Karpas-422 (cell line): Measurements from ENCODE around the gene MYO18A. TPM values are rescaled to one million over a fixed set of nuclear protein-coding genes. Genes with fewer than 3 reads are reported as not detected.

Source experiments
- DNase-seq: peaks from one replicate; pipeline ENCODE4 v3.0.0-alpha.2; 2015
- H2AFZ ChIP-seq: fragments of 200-600 bp; sonication (generic); 2 replicates; pipeline ENCODE4 v1.6.1; 2014; ENCODE audit warnings: antibody characterized with exemption, low read length, mixed read lengths
- H3K27ac ChIP-seq: fragments of 200-600 bp; sonication (generic); 2 replicates; pipeline ENCODE4 v1.5.1; 2014; ENCODE audit warnings: mild to moderate bottlenecking, low read length, moderate library complexity
- H3K27me3 ChIP-seq: fragments of 200-600 bp; sonication (generic); 2 replicates; pipeline ENCODE4 v1.6.1; 2014; ENCODE audit warnings: low read length, mixed read lengths
- H3K36me3 ChIP-seq: fragments of 200-600 bp; sonication (generic); 2 replicates; pipeline ENCODE4 v1.6.1; 2014; ENCODE audit warnings: low read length, mixed read lengths; ENCODE audit not compliant: insufficient read depth
- H3K4me1 ChIP-seq: fragments of 200-600 bp; sonication (generic); 2 replicates; pipeline ENCODE4 v1.6.1; 2014; ENCODE audit warnings: mild to moderate bottlenecking, low read length, mixed read lengths
- H3K4me2 ChIP-seq: fragments of 200-600 bp; sonication (generic); 2 replicates; pipeline ENCODE4 v1.6.1; 2014; ENCODE audit warnings: low read length, low read depth, mild to moderate bottlenecking; ENCODE audit not compliant: poor library complexity, severe bottlenecking
- H3K4me3 ChIP-seq: fragments of 200-600 bp; sonication (generic); 2 replicates; pipeline ENCODE4 v1.5.1; 2014; ENCODE audit warnings: mild to moderate bottlenecking, antibody characterized with exemption, low read length, mixed read lengths
- H3K79me2 ChIP-seq: fragments of 200-600 bp; sonication (generic); 2 replicates; pipeline ENCODE4 v1.6.1; 2014; ENCODE audit warnings: mild to moderate bottlenecking, low read length, mixed read lengths
- H3K9ac ChIP-seq: fragments of 200-600 bp; sonication (generic); 2 replicates; pipeline ENCODE4 v1.6.0; 2014; ENCODE audit warnings: low read length
- H3K9me2 ChIP-seq: fragments of 200-600 bp; sonication (generic), shearing (Covaris generic); replicated peaks from 2 replicates; pipeline ENCODE4 v1.6.0; 2014; ENCODE audit warnings: mild to moderate bottlenecking, low read length, moderate library complexity; ENCODE audit not compliant: insufficient read depth
- H3K9me3 ChIP-seq: fragments of 300-700, 200-600 bp; sonication (generic); 2 replicates; pipeline ENCODE4 v1.6.1; 2014; ENCODE audit warnings: low read length, mixed read lengths
- H4K20me1 ChIP-seq: fragments of 200-600 bp; sonication (generic); 2 replicates; pipeline ENCODE4 v1.6.1; 2014; ENCODE audit warnings: mild to moderate bottlenecking, antibody characterized with exemption, low read length, low read depth; ENCODE audit not compliant: insufficient read depth
- total RNA-seq: library from RNA; depleted of rRNA; stranded (reverse); fragments of >200 nt; shearing (Covaris generic); gene quantifications from 2 replicates; pipeline ENCODE4 v1.2.3, GENCODE V29; 2014; ENCODE audit warnings: low replicate concordance

Gene MYO18A
- total RNA-seq, 1 experiment from 2014 or later = 16.4 TPM

- no peaks in the 10 kb centered on the region for H3K79me2 ChIP-seq
These were observed 13.7 kb downstream of the MYO18A start for GRCh38 chr17:29166507-29166887.

GRCh38 chr17:29165800-29166506 is 14.2 kb downstream of the MYO18A start:
- Histone ChIP-seq H3K9me2 (no peaks in the 10 kb centered on the region), H3K4me1 (no peaks in the 10 kb centered on the region), H3K36me3 (no peaks in the 10 kb centered on the region), H3K4me2 (no peak overlapping the region), H3K9me3 (no peaks in the 10 kb centered on the region), H3K4me3 (no peak overlapping the region), H3K27ac (no peak overlapping the region), H3K9ac (no peak overlapping the region), H3K27me3 (no peaks in the 10 kb centered on the region), H3K79me2 (no peaks in the 10 kb centered on the region), H4K20me1 (no peaks in the 10 kb centered on the region), H2AFZ (no peak overlapping the region)
- DNase-seq = no peak

More at GRCh38 chr17:29166507-29166887, 13.7 kb downstream of the MYO18A start:
- Histone ChIP-seq H3K4me2 (no peak overlapping the region), H2AFZ (no peak overlapping the region), H3K9ac (no peak overlapping the region), H3K9me3 (no peaks in the 10 kb centered on the region), H3K4me1 (no peaks in the 10 kb centered on the region), H3K27ac (no peak overlapping the region), H4K20me1 (no peaks in the 10 kb centered on the region), H3K36me3 (no peaks in the 10 kb centered on the region), H3K9me2 (no peaks in the 10 kb centered on the region), H3K27me3 (no peaks in the 10 kb centered on the region), H3K4me3 (no peak overlapping the region)
- no peak for DNase-seq

- Histone ChIP-seq H3K9me2 (no peaks in the 10 kb centered on the region), H3K27ac (no peak overlapping the region), H3K79me2 (no peaks in the 10 kb centered on the region), H3K27me3 (no peaks in the 10 kb centered on the region), H2AFZ (no peak overlapping the region), H4K20me1 (no peaks in the 10 kb centered on the region), H3K9ac (no peak overlapping the region), H3K4me2 (no peak overlapping the region), H3K4me3 (no peak overlapping the region), H3K36me3 (no peaks in the 10 kb centered on the region), H3K4me1 (peaks cover 5% of the 10 kb centered on the region; the same call in 1 of the 2 replicates), H3K9me3 (no peaks in the 10 kb centered on the region)
- DNase-seq = no peak
These were observed 14.9 kb downstream of the MYO18A start for GRCh38 chr17:29165261-29165660.

- H3K9ac ChIP-seq = no peak overlapping the region
- no peak overlapping the region for H3K4me3 ChIP-seq
- no peak for DNase-seq
- H3K27me3 ChIP-seq = no peaks in the 10 kb centered on the region
- no peak overlapping the region for H2AFZ ChIP-seq
- no peaks in the 10 kb centered on the region for H3K9me2 ChIP-seq
- H3K9me3 ChIP-seq = no peaks in the 10 kb centered on the region
- peaks cover 8% of the 10 kb centered on the region; the same call in 1 of the 2 replicates for H3K4me1 ChIP-seq
- H4K20me1 ChIP-seq = no peaks in the 10 kb centered on the region
- no peak overlapping the region for H3K4me2 ChIP-seq
- H3K79me2 ChIP-seq = no peaks in the 10 kb centered on the region
- H3K36me3 ChIP-seq = no peaks in the 10 kb centered on the region
- H3K27ac ChIP-seq = no peak overlapping the region
These were observed 16.6 kb downstream of the MYO18A start for GRCh38 chr17:29163563-29163962.

- no peak overlapping the region for H3K27ac ChIP-seq
- no peak overlapping the region for H3K4me3 ChIP-seq
- no peaks in the 10 kb centered on the region for H3K79me2 ChIP-seq
- no peaks in the 10 kb centered on the region for H3K9me2 ChIP-seq
- no peak overlapping the region for H2AFZ ChIP-seq
- H3K27me3 ChIP-seq = no peaks in the 10 kb centered on the region
- H3K9ac ChIP-seq = no peak overlapping the region
- no peaks in the 10 kb centered on the region for H3K9me3 ChIP-seq
- no peaks in the 10 kb centered on the region for H3K36me3 ChIP-seq
- no peak overlapping the region for H3K4me2 ChIP-seq
- DNase-seq = no peak
- H4K20me1 ChIP-seq = no peaks in the 10 kb centered on the region
- H3K4me1 ChIP-seq = peaks cover 8% of the 10 kb centered on the region; the same call in 1 of the 2 replicates
These were observed 17.3 kb downstream of the MYO18A start for GRCh38 chr17:29162909-29163341.

GRCh38 chr17:29162082-29162908 is 17.9 kb downstream of the MYO18A start:
- H2AFZ ChIP-seq = no peak overlapping the region
- no peak overlapping the region for H3K4me2 ChIP-seq
- H3K27me3 ChIP-seq = no peaks in the 10 kb centered on the region
- H3K27ac ChIP-seq = no peak overlapping the region
- H3K9me3 ChIP-seq = no peaks in the 10 kb centered on the region
- H3K79me2 ChIP-seq = no peaks in the 10 kb centered on the region
- H4K20me1 ChIP-seq = no peaks in the 10 kb centered on the region
- H3K9ac ChIP-seq = no peak overlapping the region
- H3K36me3 ChIP-seq = no peaks in the 10 kb centered on the region
- DNase-seq = no peak
- H3K4me3 ChIP-seq = no peak overlapping the region
- H3K4me1 ChIP-seq = peaks cover 8% of the 10 kb centered on the region; the same call in 1 of the 2 replicates
- H3K9me2 ChIP-seq = no peaks in the 10 kb centered on the region

GRCh38 chr17:29160253-29160652 is 19.9 kb downstream of the MYO18A start:
- H3K4me1 ChIP-seq = peaks cover 8% of the 10 kb centered on the region; the same call in 1 of the 2 replicates
- no peaks in the 10 kb centered on the region for H3K36me3 ChIP-seq
- H3K4me2 ChIP-seq = no peak overlapping the region
- H3K4me3 ChIP-seq = no peak overlapping the region
- H3K27ac ChIP-seq = no peak overlapping the region
- H3K9ac ChIP-seq = no peak overlapping the region
- H4K20me1 ChIP-seq = no peaks in the 10 kb centered on the region
- H3K79me2 ChIP-seq = no peaks in the 10 kb centered on the region
- H2AFZ ChIP-seq = no peak overlapping the region
- no peaks in the 10 kb centered on the region for H3K9me3 ChIP-seq
- no peaks in the 10 kb centered on the region for H3K27me3 ChIP-seq
- no peak for DNase-seq
- H3K9me2 ChIP-seq = no peaks in the 10 kb centered on the region

GRCh38 chr17:29159306-29159860 is 20.8 kb downstream of the MYO18A start:
- Histone ChIP-seq H3K9me3 (no peaks in the 10 kb centered on the region), H3K4me2 (no peak overlapping the region), H3K9ac (no peak overlapping the region), H3K4me3 (no peak overlapping the region), H3K27ac (no peak overlapping the region), H4K20me1 (no peaks in the 10 kb centered on the region), H3K4me1 (peaks cover 8% of the 10 kb centered on the region; the same call in 1 of the 2 replicates), H2AFZ (no peak overlapping the region), H3K9me2 (no peaks in the 10 kb centered on the region), H3K27me3 (no peaks in the 10 kb centered on the region), H3K79me2 (no peaks in the 10 kb centered on the region), H3K36me3 (no peaks in the 10 kb centered on the region)
- DNase-seq = no peak
